ENCODE results near the gene MCEMP1.

MCEMP1 gene

DNA sequence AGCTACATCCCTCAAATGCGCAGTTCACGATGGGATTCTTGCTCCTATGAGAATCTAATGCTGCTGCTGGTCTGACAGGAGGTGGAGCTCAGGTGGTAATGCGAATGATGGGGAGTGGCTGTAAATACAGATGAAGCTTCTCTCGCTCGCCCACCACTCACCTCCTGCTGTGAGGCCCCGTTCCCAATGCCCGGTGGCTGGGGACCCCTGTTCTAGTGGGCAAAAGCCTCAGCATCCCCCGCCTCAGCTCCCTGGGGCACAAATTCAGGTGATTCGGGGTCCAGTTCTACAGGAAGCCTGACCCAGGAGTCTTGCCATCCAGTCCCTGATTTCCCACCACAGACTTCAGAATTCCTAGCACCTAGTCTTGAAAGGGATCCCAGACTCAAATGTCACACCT lies 4.4 kb upstream of the MCEMP1 start:
- no peak for DNase-seq

DNA sequence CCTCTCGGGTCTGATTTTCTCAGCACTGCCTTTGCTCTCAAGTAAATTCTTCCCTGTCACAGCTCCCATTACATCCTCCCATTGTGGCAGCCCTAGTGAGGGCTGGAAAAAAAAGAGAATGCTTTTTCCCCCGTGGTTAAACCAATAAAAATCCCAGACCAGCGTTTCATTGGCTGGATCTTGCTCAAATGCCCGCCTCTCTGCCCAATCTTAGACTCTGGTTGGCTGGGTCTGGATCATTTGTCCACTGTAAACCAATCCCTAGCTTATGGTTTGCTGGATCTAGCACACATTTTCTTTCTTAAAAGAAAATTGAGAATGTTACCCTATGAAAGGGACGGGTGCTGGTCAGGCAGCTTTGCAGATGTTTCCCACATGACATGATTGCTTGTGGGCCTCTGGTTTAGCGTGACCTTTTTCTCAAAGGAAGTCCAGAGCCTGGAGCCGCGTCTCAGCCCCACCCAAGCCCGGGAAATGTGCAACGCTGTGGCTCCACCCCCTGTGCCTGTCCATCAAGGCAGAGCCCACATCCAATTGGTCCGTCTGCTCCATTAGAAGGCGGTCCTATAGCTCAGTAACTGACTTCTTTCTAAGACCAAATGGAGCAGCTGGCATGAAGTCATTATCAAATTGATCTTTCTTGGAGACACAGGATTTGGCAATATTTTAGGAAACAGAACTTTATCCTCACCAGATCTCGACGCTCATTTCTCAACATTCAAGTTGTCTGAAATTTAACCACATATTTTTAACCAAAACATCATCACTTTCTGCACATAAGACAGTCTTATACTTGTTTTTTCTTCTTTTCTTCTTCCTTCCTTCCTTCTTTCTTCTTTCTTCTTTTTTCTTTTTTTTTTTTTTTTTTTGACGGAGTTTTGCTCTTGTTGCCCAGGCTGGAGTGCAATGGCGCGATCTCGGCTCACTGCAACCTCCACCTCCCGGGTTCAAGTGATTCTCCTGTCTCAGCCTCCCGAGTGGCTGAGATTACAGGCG lies 2.6 kb upstream of the MCEMP1 start:
- DNase-seq = no peak

DNA sequence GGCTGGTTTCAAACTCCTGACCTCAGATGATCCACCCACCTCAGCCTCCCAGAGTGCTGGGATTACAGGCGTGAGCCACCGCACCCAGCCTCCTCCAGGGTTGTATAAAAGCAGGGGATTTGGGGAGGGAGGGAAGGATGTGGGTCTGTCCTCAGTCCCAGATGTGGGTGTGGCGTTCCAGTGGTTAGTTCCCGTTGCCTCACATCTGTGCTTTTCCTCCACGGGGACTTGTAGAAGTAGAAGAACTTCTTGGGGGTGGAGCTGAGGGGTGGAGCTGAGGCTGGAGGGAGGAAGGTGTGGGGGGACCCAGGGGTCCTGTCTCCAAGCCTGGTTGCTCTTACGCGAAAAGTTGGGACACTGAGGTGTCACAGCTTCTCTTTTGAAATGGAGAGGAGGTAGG lies 514 bp upstream of the MCEMP1 start:
- DNase-seq = no peak

DNA sequence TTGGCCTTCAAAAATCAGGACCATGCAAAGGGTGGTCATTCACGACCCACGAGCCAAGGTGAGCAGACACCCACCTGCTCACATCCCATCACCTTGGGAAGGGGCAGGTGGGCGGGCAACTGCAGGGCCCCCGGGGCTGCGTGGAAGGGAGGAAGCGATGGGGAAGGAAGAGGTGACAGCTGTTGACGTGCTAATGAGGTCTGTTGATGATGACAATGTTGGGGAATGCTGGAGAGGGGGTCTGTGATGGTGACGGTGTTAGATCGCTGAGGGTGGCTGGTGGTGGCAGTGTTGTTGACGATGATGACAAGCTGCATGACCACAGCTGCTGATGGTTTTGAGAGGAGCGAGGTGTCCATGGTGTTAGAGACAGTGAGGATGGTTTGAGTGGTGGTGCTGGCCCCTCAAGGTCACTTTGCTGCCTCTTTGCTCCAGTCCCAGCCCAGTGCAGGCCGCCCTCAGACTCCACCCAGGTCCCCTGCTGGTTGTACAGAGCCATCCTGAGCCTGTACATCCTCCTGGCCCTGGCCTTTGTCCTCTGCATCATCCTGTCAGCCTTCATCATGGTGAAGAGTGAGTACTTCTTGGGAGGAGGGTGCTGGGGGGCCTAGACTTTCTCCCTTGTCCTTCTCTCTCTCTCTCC lies 900 bp downstream of the MCEMP1 start:
- DNase-seq = no peak

DNA sequence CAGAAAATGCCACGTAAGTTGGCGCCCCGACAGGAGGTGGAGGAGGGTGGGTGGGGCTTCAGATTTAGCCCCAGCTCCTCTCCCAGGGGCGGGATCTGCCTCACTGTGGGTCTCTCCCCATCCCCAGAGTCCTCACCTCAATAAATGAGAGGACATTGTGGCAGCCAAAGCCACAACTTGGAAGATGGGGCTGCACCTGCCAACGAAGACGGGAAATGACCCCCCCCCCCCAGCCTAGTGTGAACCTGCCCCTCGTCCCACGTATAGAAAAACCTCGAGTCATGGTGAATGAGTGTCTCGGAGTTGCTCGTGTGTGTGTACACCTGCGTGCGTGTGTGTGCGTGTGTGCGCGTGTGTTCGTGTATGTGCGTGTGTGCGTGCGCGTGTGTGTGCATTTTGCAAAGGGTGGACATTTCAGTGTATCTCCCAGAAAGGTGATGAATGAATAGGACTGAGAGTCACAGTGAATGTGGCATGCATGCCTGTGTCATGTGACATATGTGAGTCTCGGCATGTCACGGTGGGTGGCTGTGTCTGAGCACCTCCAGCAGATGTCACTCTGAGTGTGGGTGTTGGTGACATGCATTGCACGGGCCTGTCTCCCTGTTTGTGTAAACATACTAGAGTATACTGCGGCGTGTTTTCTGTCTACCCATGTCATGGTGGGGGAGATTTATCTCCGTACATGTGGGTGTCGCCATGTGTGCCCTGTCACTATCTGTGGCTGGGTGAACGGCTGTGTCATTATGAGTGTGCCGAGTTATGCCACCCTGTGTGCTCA lies 2.3 kb downstream of the MCEMP1 start:
- DNase-seq = peak; percentile 19

DNA sequence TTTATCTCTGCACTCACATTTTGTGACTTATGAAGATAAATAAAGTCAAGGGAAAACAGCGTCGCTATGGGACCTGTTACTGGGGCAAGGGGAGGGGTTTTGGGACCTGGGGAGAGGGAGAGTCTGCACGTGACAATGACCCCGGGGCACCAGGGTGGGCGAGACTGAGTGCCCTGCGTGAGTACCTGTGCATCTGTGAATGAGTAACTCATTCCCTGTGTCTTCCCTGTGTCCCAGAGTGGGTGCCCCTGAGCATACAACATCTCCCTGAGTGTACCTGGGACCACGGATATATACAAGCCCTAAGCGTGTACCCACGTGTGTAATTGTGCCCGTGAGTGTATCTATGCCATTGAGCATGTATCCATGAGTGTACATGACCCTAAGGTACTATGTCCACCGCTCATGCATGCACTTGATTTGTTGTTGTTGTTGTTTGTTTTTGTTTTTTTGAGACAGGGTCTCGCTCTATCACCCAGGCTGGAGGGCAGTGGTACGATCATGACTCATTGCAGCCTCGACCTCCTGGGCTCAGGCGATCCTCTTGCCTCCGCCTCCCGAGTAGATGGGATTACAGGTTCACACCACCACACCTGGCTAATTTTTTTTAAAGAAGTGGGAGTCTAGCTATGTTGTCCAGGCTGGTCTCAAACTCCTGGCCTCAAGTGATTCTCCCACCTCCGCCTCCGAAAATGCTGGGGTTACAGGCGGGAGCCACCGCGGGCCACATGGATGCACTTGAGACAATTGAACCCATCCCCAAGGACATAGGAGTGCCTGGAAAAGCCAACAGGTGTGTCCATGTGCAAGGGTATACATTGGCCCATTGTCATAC lies 3.1 kb downstream of the MCEMP1 start:
- DNase-seq = no peak

DNA sequence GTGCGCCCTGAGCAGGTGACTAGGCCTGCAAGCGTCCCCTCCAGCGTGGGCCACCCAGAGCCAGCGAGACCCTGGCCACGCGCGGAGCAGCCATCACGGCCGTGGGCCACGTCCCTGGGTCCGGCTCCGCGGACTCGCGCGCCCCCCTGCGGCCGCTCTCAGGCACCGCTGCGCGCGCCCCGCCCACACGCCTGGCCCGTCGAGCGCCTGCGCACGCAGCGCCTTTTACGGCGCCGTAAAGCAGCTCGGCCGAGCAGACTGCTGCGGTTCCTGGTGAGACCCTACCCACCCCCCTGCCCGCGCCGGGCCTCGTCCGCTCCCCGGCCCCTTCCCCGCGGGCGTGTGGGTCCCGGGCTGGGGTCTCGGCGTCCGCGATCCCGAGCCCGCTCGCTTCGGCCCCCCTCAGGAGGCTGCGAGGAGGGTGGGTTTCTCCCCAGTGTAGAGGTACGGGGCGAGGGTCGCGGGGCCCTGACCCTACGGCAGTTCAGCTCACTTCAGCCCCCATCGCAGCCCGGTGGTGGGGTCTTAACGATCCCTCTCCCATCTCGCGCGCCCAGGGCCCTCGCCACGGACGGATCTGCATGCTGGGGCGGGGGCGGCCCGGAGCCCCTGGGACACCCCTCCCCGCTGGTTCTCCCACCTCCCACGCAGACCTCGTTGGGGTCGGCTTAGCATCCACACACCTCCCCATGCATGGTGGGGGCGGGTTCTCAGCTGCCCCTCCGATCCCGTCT lies 3.9 kb downstream of the MCEMP1 start, which contains the start of gene TRAPPC5:
TRAPPC5 (plus strand) TSS at position 228 of the 734 bp plus-strand sequence. CDS start 1,421 bp downstream, outside the sequence.
- peak; percentile 89 for DNase-seq

DNA sequence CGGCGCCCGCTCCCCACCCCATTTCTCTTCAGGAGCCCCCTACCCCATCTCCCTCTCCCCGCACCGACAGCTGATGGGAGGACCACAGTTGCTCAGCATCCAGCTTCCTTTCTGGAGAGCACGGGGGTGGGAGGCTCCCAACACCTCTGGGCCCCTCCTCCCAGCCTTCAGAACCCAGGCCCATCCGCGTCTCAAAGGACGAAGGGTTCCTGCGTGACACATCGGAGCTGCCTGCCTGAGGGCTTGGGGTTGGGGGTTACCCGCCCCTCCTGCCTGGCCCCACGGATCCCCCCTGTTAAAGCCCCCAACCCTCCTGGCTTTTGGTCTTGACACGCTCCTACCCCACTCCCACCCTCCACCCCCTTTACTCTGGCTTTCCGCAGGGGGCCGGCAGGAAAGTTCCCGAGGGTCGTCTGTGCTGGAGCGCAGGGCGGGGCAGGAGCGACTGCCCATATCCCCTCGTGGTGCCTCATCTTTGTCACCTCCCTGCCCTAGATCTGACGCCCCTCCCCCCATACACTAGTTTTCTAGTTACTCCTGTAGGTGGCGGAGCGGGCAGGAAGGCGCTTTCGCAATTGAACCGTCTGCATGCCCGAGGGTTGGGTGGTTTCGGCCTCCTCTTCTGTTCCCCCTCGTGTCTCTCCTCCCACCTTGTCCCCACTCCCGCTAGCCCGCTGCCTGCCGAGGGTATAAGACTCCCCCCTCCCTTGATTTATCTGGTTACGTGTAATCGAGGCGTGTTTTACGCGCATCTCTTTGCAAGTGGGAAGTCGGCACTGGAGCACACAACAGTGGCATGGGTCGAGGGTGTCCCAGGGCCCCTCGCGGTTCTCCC lies 4.7 kb downstream of the MCEMP1 start:
- peak; percentile 69 for DNase-seq

DNA sequence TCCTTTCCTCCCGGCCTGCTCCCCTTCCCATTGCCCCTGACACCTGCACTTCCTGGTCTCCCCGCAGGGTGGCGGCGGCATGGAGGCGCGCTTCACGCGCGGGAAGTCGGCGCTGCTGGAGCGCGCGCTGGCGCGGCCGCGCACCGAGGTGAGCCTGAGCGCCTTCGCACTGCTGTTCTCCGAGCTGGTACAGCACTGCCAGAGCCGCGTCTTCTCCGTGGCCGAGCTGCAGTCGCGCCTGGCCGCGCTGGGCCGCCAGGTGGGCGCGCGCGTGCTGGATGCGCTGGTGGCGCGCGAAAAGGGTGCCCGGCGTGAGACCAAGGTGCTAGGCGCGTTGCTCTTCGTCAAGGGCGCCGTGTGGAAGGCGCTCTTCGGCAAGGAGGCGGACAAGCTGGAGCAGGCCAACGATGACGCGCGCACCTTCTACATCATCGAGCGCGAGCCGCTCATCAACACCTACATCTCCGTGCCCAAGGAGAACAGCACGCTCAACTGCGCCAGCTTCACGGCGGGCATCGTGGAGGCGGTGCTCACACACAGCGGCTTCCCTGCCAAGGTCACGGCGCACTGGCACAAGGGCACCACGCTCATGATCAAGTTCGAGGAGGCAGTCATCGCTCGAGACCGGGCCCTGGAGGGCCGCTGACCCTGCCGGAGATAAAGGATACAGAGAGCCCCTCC lies 5.4 kb downstream of the MCEMP1 start:
- no peak for DNase-seq

DNA sequence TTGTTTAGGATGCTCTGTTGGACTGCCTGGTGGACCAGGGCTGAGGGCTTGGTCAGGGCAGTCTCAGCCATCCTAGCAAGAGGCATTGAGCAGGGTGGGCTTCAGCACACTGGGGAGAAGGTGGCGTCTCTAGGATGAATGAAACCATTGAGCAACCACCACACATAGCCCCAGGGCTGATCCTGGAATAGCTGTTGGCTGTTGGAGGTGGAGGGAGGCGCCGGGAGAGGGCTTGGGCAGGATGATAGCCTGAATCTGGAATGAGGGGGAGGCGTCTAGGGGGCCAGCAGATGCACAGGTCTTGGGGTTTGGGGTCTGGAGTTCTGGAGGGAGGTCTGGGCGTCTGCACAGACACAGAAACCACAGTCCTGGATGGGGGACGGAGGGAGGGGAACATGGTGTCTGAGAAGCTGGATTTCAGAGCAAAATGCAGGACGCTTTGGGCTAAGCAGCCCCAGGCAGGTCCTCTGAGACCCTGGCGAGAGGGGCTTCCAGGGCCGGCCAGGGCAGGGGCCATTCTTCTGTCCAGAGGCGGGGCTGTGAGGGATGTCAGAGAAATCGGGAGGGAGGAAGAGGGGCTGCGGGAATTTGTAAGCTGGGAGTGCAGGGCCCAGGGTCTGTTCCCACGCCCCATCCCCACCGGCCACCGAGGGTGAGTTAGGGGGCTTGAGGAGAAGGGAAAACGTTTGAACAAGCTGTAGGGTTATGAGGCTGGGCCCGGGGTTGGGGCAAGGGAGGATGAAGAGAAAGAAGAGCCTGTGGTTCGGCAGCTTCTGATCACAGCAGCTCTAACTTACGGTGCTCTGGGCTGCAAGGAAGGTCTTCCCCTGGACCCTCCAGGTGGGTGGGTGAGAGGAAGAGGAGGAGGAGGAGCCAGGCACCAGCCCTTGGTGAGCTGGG lies 8.9 kb downstream of the MCEMP1 start:
- no peak for DNase-seq

DNA sequence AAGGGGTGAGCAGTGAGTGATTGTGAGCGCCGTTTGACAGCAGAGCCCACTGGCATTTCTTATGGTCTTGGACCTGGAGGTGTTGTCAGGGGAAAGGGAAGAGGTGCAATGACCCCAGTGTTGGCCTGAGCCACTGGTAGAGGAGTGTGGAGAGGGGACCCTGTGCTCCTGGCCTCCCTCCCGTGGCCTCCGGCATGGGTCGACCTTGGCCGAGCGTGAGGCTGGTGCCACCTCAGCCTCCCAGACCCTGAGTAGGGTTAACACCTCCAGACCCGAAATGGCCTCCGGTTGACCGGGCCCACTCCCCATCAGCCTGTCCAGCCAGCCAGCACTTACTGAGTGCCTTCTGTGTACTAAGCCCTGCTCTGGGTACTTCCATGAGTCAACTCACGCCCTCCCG lies 10.3 kb downstream of the MCEMP1 start:
- DNase-seq = no peak

DNA sequence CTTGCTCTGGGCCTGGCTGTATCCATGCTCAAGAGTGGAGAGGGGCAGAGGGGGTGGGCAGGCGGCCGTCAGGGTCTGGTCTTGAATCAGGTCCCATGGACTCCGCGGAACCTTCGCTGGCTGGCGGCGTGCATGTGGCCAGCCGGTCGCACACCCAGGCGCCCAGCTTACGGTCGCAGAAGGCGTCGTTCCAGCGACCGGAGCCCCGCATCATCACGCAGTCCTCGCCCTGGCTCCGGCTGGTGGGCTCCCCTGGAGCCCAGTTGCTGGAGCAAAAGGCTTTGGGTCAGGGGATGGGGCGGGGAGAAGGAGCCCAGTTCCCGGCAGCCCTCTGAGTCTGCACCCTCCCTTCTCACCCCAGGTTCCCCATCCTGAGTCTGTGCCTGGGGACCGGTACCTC lies 12.3 kb downstream of the MCEMP1 start:
- no peak for DNase-seq

DNA sequence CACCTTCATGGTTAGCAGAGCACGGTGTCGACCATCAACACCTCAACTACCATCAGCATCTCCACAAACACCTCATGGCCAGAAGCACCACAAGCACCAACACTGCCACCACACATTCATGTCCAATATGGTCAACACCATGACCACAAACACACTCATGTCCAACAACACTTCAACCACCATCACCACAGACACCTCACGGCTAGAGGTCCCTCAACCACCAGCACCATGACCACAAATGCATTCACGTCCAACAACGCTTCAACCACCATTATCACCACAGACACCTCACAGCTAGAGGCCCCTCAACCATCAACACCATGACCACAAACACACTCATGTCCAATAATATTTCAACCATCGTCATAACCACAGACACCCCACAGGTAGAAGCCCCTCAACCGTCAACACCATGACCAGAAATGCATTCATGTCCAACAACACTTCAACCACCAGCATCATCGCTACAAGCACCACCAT lies 13.9 kb downstream of the MCEMP1 start:
- no peak for DNase-seq

DNA sequence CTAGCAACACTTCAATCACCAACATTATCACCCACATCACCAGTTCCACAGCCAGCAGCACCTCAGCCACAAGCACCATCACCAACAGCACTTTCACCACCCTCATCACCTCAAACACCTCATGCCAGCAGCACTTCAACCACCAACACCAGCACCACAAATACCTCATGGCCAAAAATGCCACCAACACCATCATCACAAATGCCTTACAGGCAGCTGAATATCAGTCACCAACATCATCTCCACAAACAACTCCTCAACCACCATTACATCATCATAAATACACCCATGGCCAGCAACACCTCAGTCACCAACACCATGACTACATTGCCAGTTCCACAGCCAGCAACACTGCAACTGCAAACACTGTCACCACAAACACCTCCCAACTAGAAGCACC lies 14.6 kb downstream of the MCEMP1 start:
- DNase-seq = no peak

DNA sequence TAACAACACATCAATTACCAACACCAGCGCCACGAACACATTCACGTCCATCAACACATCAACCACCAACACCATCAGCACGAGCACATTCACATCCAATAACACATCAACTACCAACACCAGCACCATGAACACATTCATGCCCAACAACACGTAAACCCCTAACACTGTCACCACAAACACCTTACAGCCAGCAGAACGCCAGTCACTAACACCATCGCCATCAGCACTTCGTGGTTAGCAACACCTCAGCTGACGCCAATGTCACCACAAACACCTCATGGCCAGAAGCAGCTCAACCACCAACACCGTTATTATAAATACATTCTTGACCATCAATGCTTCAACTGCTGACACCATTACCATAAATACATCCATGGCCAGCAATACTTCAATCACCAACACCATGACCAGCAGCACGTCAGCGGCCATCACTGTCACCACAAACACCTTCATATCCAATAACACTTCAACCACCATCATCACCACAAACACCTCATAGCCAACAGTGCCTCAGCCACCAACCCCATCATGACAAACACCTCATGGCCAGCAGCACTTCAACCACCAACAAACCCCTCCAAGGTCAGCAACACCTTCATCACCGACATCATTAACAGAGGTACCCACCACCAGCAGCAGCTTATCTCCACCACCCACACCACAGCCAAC lies 15.7 kb downstream of the MCEMP1 start:
- DNase-seq = no peak

DNA sequence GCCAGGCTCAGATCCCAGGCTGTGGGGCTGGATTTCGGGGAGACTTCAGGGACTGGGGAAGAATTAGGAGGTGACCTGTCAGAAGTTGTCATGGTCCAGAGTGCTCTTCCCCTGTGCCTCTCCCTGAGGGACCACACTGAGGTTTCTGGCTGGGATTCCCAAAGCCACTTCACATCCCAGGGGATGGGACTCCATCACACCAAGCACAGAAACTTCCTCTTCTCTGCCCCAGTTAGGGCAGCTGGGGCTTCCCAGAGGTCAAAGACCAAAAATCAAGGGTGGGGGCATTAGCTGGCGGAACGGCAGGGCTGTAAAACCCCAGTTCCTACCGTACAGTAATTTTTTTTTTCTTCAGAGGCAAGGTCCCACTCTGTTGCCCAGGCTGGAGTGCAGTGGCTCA lies 17.6 kb downstream of the MCEMP1 start:
- DNase-seq = no peak

DNA sequence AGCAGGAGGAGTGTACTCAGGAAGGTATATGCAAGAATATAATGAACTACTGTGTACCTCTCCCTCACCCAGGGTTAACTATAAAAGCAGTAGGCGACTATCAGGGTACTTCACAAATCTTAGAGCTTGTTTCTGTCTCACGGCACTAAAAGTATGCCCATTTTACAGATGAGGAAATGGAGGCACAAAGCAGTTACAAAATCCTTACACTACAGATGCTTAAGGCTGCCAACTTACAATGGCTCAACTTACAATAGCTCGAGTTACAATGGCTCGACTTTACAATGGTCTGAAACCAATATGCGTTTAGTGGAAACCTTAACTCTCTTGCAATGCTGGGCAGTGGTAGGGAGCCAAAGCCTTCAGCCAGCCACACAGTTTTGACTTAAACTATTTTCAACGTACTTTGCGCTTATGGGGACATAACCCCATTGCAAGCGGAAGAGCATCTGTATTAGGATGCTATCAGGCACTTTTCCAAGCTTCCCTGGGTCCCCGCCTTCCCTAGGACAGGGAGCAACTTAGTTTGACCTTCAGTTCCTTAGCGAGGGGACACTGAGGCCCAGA lies 20.9 kb downstream of the MCEMP1 start:
- no peak for DNase-seq

All from right kidney (tissue), 1 donor.